Stomach (tissue), 9 donors: ENCODE data around the gene ERCC6L2. TPM values are rescaled to one million over a fixed set of nuclear protein-coding genes. Genes with fewer than 3 reads are reported as not detected.

ENCODE experiments used
- DNase-seq, 2 donors: peaks; one replicate each; pipeline versions ENCODE4 v3.0.0 to v3.0.0-alpha.2; 2013 to 2019
- H3K27ac ChIP-seq, 5 donors: fragments of 200-600 bp in 4 of 5; sonication (generic) in 4 of 5; one replicate each; pipeline ENCODE4 v1.5.1; 2013 to 2019; ENCODE audit warnings: mild to moderate bottlenecking in 1 of 5, moderate library complexity in 1 of 5
- H3K27me3 ChIP-seq, 3 donors: fragments of 200-600 bp; sonication (generic); one replicate each; pipeline ENCODE4 v1.5.1; 2017 to 2019; ENCODE audit warnings: mixed run types in 1 of 3
- H3K36me3 ChIP-seq, 4 donors: fragments of 200-600 bp; sonication (generic); 1 replicate in 3 of 4; 2 replicates in 1 of 4; pipeline ENCODE4 v1.5.1; 2016 to 2019
- H3K4me1 ChIP-seq, 4 donors: fragments of 200-600 bp; sonication (generic); one replicate each; pipeline ENCODE4 v1.5.1; 2016 to 2019
- H3K4me3 ChIP-seq, 4 donors: fragments of 200-600 bp; sonication (generic) in 3 of 4; one replicate each; pipeline ENCODE4 v1.5.1; 2016 to 2019; ENCODE audit warnings: mild to moderate bottlenecking in 1 of 4
- H3K9me3 ChIP-seq, 4 donors: fragments of 200-600 bp; sonication (generic); one replicate each; pipeline ENCODE4 v1.5.1; 2016 to 2019
- CTCF ChIP-seq, 7 experiments: fragments of 450-650 bp in 4 of 7; fragments of 200-600 bp in 3 of 7; sonication (generic) in 3 of 7; IDR thresholded peaks; one replicate each; pipeline ENCODE4 v1.5.1; 2016 to 2019; ENCODE audit warnings: antibody characterized with exemption in 7 of 7, control low read depth in 2 of 7, mild to moderate bottlenecking in 1 of 7
- EP300 ChIP-seq: sonication (generic); formaldehyde crosslinking; IDR thresholded peaks from one replicate; pipeline ENCODE4 v1.6.1; 2017; ENCODE audit warnings: antibody characterized with exemption
- POLR2A ChIP-seq, 4 donors: fragments of 450-650 bp; IDR thresholded peaks; one replicate each; pipeline ENCODE4 v1.6.1; 2016; ENCODE audit warnings: antibody characterized with exemption in 4 of 4, control low read depth in 2 of 4, mild to moderate bottlenecking in 1 of 4, moderate library complexity in 1 of 4
- POLR2AphosphoS5 ChIP-seq, 3 donors: sonication (generic); formaldehyde crosslinking; IDR thresholded peaks; one replicate each; pipeline ENCODE4 v1.6.1; 2016; ENCODE audit warnings: antibody characterized with exemption in 3 of 3
- WGBS, 5 donors: extraction: QIAGEN DNeasy Blood & Tissue Kit in 3 of 5; methylation state at CpG; one replicate each; pipeline versions ENCODE4 v1.1.5 to v1.1.7; 2013 to 2018; 5-methylcytosine and 5-hydroxymethylcytosine counted together
- intact Hi-C: fragments of 100-400 bp; cut with DNase I; formaldehyde crosslinking; loops from one replicate; pipeline ENCODE4 v1.15.1; 2023; ENCODE audit warnings: low total_unique reads
- polyA plus RNA-seq, 3 donors: library from polyadenylated mRNA; stranded (reverse); fragments of 200-250 nt; gene quantifications; one replicate each; pipeline ENCODE4 v1.2.3, GENCODE V29; 2013
- total RNA-seq, 5 donors: library from RNA; depleted of rRNA; stranded (reverse); fragments of >200 nt; gene quantifications; one replicate each; pipeline versions ENCODE4 v1.1.0 to v1.2.3, GENCODE V29; 2014 to 2016
- donor health status: healthy with polysubstance abuse.
- donor health status: Bipolar disorder and iron deficiency.
- donor health status: healthy.

The ERCC6L2 gene
- total and polyA plus RNA-seq, 8 donors = 3.9 to 218 (median 34.1) TPM

- no peaks in the 10 kb centered on the region for H3K9me3 ChIP-seq
- H3K4me1 ChIP-seq = peaks cover 0 to 8% (median 0%) of the 10 kb centered on the region in 4 donors
- no peak overlapping the region for H3K27ac ChIP-seq
- no peak for TF ChIP-seq POLR2AphosphoS5 (IDR thresholded peaks at IDR 0.05)
- TF ChIP-seq EP300 = no peak
- TF ChIP-seq CTCF (IDR thresholded peaks at IDR 0.05) = no peak
- no peak for TF ChIP-seq POLR2A (IDR thresholded peaks at IDR 0.05)
- DNase-seq = no peak
- no peak overlapping the region for H3K4me3 ChIP-seq
- WGBS, 5 donors = 79 to 97% (median 96%) methylated on average over 3 of the region's 3 CpGs
- H3K36me3 ChIP-seq = peaks cover 0 to 9% (median 4%) of the 10 kb centered on the region in 4 donors
- H3K27me3 ChIP-seq = no peaks in the 10 kb centered on the region
- intact Hi-C loops = no loop called here
Observed at GRCh38 chr9:95910023-95910707, 34.7 kb downstream of the ERCC6L2 start.

GRCh38 chr9:95910770-95911340 is 35.4 kb downstream of the ERCC6L2 start:
- no peak for DNase-seq
- no peak overlapping the region for H3K4me3 ChIP-seq
- H3K27ac ChIP-seq = no peak overlapping the region
- peaks cover 0 to 8% (median 0%) of the 10 kb centered on the region in 4 donors for H3K4me1 ChIP-seq
- no peaks in the 10 kb centered on the region for H3K27me3 ChIP-seq
- peaks cover under 1 to 14% (median 8%) of the 10 kb centered on the region in 4 donors for H3K36me3 ChIP-seq
- H3K9me3 ChIP-seq = no peaks in the 10 kb centered on the region
- intact Hi-C loops = no loop called here
- TF ChIP-seq POLR2AphosphoS5 (IDR thresholded peaks at IDR 0.05) (no peak), EP300 (no peak), CTCF (IDR thresholded peaks at IDR 0.05) (no peak), POLR2A (IDR thresholded peaks at IDR 0.05) (no peak)
- WGBS, 5 donors = 75 to 88% (median 83%) methylated on average over 3 of the region's 3 CpGs

- H3K36me3 ChIP-seq = peaks cover 12 to 28% (median 23%) of the 10 kb centered on the region in 4 donors
- H3K27me3 ChIP-seq = no peaks in the 10 kb centered on the region
- H3K4me1 ChIP-seq = peaks cover 0 to 8% (median 0%) of the 10 kb centered on the region in 4 donors
- DNase-seq = no peak
- H3K9me3 ChIP-seq = no peaks in the 10 kb centered on the region
- no peak overlapping the region for H3K4me3 ChIP-seq
- TF ChIP-seq EP300 (no peak), CTCF (IDR thresholded peaks at IDR 0.05) (no peak), POLR2A (IDR thresholded peaks at IDR 0.05) (no peak), POLR2AphosphoS5 (IDR thresholded peaks at IDR 0.05) (no peak)
- intact Hi-C loops = no loop called here
- no peak overlapping the region for H3K27ac ChIP-seq
Observed at GRCh38 chr9:95912773-95913172, 37.3 kb downstream of the ERCC6L2 start.

- no peaks in the 10 kb centered on the region for H3K27me3 ChIP-seq
- peaks cover 13 to 80% (median 71%) of the 10 kb centered on the region in 4 donors for H3K36me3 ChIP-seq
- no peaks in the 10 kb centered on the region for H3K9me3 ChIP-seq
- no peak overlapping the region for H3K4me3 ChIP-seq
- no peak overlapping the region for H3K27ac ChIP-seq
- no peaks in the 10 kb centered on the region for H3K4me1 ChIP-seq
- WGBS, 5 donors = 91 to 99% (median 95%) methylated on average over 2 of the region's 2 CpGs
- TF ChIP-seq POLR2A (IDR thresholded peaks at IDR 0.05) (no peak), CTCF (IDR thresholded peaks at IDR 0.05) (no peak), EP300 (no peak), POLR2AphosphoS5 (IDR thresholded peaks at IDR 0.05) (no peak)
- DNase-seq = no peak
- intact Hi-C loops = no loop called here
Observed at GRCh38 chr9:95920017-95920416, 44.5 kb downstream of the ERCC6L2 start.
